Activated B cell treated with CpG ODN at 0.5 μM for 24 hours (primary cell): ENCODE results near the gene CCDC15. TPM values are rescaled to one million over a fixed set of nuclear protein-coding genes. Genes with fewer than 3 reads are reported as not detected.

Experiments
- ATAC-seq: fragments of 200-7000 bp; cut with Tn5 transposase; one replicate; pipeline ENCODE4 v1.10.0; 2021; ENCODE audit warnings: low read depth, mild to moderate bottlenecking, moderate library complexity
- CTCF ChIA-PET: fragments of 350-600 bp; sonication (Branson Sonifier 250); formaldehyde crosslinking; loops from one replicate; lab custom pipeline; 2021; ENCODE audit warnings: antibody characterized with exemption; lab: Charles Lee
- POLR2A ChIA-PET: fragments of 350-600 bp; sonication (Branson Sonifier 250); formaldehyde crosslinking; loops from one replicate; lab custom pipeline; 2021; ENCODE audit warnings: antibody characterized with exemption; lab: Charles Lee
- DNase-seq: peaks from one replicate; pipeline ENCODE4 v3.0.0; 2022
- H3K27ac Mint-ChIP-seq: one replicate; pipeline ENCODE4 v1.8.0; 2020; ENCODE audit warnings: mixed read lengths
- H3K27me3 Mint-ChIP-seq: one replicate; pipeline ENCODE4 v1.8.0; 2021; ENCODE audit warnings: mixed read lengths
- H3K36me3 Mint-ChIP-seq: one replicate; pipeline ENCODE4 v1.8.0; 2021; ENCODE audit warnings: low read depth, mixed read lengths
- H3K4me1 Mint-ChIP-seq: one replicate; pipeline ENCODE4 v1.8.0; 2021; ENCODE audit warnings: mixed read lengths
- H3K4me3 Mint-ChIP-seq: one replicate; pipeline ENCODE4 v1.8.0; 2020; ENCODE audit warnings: mild to moderate bottlenecking, mixed read lengths
- H3K9me3 Mint-ChIP-seq: one replicate; pipeline ENCODE4 v1.8.0; 2020; ENCODE audit warnings: mixed read lengths
- intact Hi-C: fragments of 100-400 bp; cut with micrococcal nuclease; formaldehyde crosslinking; loops from one replicate; pipeline ENCODE4 v1.15.1; 2024
- total RNA-seq: library from RNA; stranded (reverse); gene quantifications from 2 replicates; pipeline ENCODE4 v1.2.3, GENCODE V29; 2022
- TF ChIP-seq, protein P1 (sequence below): fragments of 200-600 bp; IDR thresholded peaks from one replicate; pipeline ENCODE4 v1.8.0; 2022; ENCODE audit warnings: antibody characterized with exemption, mild to moderate bottlenecking

CCDC15 gene
- total RNA-seq, 1 donor from 2014 or later: 0.71 TPM

DNA sequence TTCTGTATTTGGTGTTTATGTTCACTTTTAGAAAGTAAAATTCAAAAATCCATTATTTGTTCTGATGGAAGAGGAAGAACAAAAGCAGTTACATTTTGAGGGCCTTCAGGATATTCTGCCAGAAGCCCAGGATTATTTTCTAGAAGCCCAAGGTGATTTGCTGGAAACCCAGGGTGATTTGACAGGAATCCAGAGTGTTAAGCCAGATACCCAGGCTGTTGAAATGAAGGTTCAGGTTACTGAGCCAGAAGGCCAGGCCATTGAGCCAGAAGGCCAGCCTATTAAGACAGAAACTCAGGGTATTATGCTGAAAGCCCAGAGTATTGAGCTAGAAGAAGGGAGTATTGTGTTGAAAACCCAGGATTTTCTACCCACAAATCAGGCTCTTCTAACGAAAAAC lies 33.1 kb downstream of the CCDC15 start:
- TF ChIP-seq, protein P1, sequence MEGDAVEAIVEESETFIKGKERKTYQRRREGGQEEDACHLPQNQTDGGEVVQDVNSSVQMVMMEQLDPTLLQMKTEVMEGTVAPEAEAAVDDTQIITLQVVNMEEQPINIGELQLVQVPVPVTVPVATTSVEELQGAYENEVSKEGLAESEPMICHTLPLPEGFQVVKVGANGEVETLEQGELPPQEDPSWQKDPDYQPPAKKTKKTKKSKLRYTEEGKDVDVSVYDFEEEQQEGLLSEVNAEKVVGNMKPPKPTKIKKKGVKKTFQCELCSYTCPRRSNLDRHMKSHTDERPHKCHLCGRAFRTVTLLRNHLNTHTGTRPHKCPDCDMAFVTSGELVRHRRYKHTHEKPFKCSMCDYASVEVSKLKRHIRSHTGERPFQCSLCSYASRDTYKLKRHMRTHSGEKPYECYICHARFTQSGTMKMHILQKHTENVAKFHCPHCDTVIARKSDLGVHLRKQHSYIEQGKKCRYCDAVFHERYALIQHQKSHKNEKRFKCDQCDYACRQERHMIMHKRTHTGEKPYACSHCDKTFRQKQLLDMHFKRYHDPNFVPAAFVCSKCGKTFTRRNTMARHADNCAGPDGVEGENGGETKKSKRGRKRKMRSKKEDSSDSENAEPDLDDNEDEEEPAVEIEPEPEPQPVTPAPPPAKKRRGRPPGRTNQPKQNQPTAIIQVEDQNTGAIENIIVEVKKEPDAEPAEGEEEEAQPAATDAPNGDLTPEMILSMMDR: no peak

DNA sequence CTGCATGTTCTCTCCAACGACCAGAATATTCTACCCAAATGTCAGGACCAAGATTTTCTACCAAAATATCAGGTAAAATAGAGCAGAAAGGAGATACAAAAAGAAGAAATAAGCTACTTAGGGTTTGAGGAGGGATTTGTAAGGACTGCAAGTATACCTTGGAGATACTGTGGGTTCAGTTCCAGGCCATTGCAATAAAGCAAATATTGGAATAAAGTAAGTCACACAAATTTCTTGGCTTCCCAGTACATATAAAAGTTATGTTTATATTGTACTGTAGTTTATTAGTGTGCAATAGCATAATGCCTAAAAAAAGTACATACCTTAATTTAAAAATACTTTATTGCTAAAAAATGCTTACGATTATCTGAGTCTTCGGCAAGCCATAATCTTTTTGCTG lies 34.1 kb downstream of the CCDC15 start:
- H3K36me3 Mint-ChIP-seq: peaks cover 2% of the 10 kb centered on the region
- peaks cover 3% of the 10 kb centered on the region for H3K9me3 Mint-ChIP-seq
- H3K4me1 Mint-ChIP-seq: no peaks in the 10 kb centered on the region
- no peaks in the 10 kb centered on the region for H3K27me3 Mint-ChIP-seq
- intact Hi-C loops: no loop called here
- no peak overlapping the region for H3K27ac Mint-ChIP-seq
- ChIA-PET CTCF (no interaction called here), POLR2A (no interaction called here)
- H3K4me3 Mint-ChIP-seq: no peak overlapping the region
- TF ChIP-seq, protein P1: no peak
- DNase-seq: no peak
- no peak for ATAC-seq

More for the DNA sequence above, 33.1 kb downstream of the CCDC15 start:
- intact Hi-C loops: no loop called here
- ATAC-seq (no peak), DNase-seq (no peak)
- H3K27ac Mint-ChIP-seq: no peak overlapping the region
- H3K27me3 Mint-ChIP-seq: no peaks in the 10 kb centered on the region
- H3K9me3 Mint-ChIP-seq: peaks cover 12% of the 10 kb centered on the region
- H3K36me3 Mint-ChIP-seq: peaks cover 11% of the 10 kb centered on the region
- no peak overlapping the region for H3K4me3 Mint-ChIP-seq
- H3K4me1 Mint-ChIP-seq: no peaks in the 10 kb centered on the region
- POLR2A ChIA-PET: no interaction called here
- CTCF ChIA-PET: no interaction called here

DNA sequence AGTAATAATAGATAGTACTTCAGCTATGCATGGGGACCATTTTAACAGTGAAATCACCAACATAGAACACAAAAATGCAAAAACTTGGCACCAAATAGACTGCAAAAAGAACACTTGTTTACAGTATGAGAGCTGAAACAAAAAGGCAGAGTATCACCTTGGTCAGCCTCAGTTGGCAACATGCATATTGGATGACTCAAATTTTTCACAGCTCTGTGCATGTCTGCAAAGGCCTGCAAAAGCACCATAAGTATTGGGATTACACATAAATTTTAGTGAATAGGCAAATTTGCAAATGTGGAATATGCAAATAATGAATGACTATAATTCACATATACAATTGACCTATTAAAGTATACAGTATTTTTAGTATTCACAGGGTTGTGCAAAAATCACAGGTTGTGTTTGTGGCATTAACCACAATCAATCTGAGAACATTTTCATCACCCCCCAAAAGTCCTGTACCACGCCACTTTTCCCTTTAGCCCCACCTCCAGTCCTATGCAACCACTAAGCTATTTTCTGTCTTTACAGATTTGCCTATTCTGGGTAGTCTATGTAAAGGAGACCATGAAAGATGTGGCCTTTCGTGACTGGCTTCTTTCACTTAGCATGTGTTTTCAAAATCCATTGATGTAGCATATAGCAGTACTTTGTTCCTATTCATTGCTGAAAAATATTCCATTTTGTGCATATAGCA lies 47.2 kb downstream of the CCDC15 start:
- ATAC-seq (no peak), DNase-seq (no peak)
- ChIA-PET POLR2A (no interaction called here), CTCF (no interaction called here)
- Mint-ChIP-seq H3K27ac (no peak overlapping the region), H3K27me3 (no peaks in the 10 kb centered on the region), H3K4me1 (no peaks in the 10 kb centered on the region), H3K4me3 (no peak overlapping the region), H3K9me3 (peaks cover 14% of the 10 kb centered on the region), H3K36me3 (peaks cover 4% of the 10 kb centered on the region)
- TF ChIP-seq, protein P1: no peak
- intact Hi-C loops: no loop called here

DNA sequence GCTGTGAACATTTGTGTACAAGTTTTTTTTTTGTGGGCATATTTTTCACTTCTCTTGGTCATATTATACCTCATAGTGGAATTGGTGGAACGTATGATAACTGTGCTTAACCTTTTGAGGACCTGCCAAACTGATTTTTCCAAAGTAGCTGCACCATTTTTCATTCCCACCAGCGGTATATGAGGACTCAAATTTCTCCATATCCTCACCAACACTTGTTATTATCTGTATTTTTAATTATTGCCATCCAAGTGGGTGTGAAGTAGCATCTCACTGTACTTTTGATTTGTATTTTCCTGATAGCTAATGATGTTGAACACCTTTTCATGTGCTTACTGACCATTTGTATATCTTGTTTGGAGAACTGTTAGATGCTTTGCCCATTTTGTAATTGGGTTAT lies 47.8 kb downstream of the CCDC15 start:
- TF ChIP-seq, protein P1: no peak
- no peak overlapping the region for H3K4me3 Mint-ChIP-seq
- H3K27ac Mint-ChIP-seq: no peak overlapping the region
- CTCF ChIA-PET: no interaction called here
- peaks cover 4% of the 10 kb centered on the region for H3K36me3 Mint-ChIP-seq
- intact Hi-C loops: no loop called here
- peaks cover 14% of the 10 kb centered on the region for H3K9me3 Mint-ChIP-seq
- DNase-seq: no peak
- no peaks in the 10 kb centered on the region for H3K27me3 Mint-ChIP-seq
- no peaks in the 10 kb centered on the region for H3K4me1 Mint-ChIP-seq
- no peak for ATAC-seq
- POLR2A ChIA-PET: no interaction called here

DNA sequence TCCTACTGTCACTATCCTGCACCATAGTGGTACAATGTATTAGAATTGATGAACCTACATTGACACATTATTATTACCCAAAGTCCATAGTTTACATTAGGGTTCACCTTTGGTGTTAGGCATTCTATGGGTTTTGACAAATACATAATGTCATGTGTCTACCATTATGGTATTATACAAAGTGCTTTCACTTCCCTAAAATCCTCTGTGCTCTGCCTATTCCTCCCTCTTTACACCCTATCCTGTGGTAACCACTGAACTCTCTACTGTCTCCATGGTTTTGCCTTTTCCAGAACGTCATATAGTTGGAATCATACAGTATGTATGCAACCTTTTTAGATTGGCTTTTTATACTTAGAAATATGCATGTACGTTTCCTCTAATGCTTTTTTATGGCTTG lies 51.5 kb downstream of the CCDC15 start:
- intact Hi-C loops: no loop called here
- no peak overlapping the region for H3K4me3 Mint-ChIP-seq

More for the DNA sequence above, 51.5 kb downstream of the CCDC15 start:
- DNase-seq: no peak
- Mint-ChIP-seq H3K4me1 (peaks cover 4% of the 10 kb centered on the region), H3K27ac (no peak overlapping the region), H3K27me3 (no peaks in the 10 kb centered on the region), H3K36me3 (peaks cover 9% of the 10 kb centered on the region), H3K9me3 (peaks cover 18% of the 10 kb centered on the region)
- no peak for ATAC-seq
- CTCF ChIA-PET: no interaction called here
- POLR2A ChIA-PET: no interaction called here
- TF ChIP-seq, protein P1: no peak
